HG03571 (cell line): ENCODE data around the gene TBC1D13.
"Not testable (repeated sequence)": the region's sequence is repeated elsewhere in the genome, so short reads cannot be mapped to it uniquely, and the experiment has no call there.

Experiments
- ATAC-seq: cut with Tn5 transposase; IDR thresholded peaks from one replicate; pipeline ENCODE4 v1.9.1; 2021; ENCODE audit not compliant: unreplicated experiment

Gene TBC1D13

DNA sequence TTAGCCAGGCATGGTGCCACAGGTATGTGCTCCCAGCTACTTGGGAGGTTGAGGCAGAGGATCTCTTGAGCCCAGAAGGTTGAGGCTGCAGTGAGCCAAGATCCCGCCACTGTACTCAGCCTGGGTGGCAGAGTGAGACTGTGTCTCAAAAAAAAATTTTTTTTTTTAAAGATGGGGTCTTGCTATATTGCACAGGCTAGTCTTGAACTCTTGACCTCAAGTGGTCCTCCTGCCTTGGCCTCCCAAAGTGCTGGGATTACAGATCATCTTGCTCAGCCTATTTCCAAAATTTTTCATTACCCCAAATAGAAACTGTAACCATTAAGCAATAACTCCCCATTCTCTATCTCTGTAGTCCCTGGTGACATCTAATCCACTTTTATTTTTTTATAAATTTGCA lies 4.4 kb upstream of the TBC1D13 start:
- no peak for ATAC-seq

- no peak for ATAC-seq
Measured at GRCh38 chr9:128785427-128785826, 1.6 kb upstream of the TBC1D13 start.

DNA sequence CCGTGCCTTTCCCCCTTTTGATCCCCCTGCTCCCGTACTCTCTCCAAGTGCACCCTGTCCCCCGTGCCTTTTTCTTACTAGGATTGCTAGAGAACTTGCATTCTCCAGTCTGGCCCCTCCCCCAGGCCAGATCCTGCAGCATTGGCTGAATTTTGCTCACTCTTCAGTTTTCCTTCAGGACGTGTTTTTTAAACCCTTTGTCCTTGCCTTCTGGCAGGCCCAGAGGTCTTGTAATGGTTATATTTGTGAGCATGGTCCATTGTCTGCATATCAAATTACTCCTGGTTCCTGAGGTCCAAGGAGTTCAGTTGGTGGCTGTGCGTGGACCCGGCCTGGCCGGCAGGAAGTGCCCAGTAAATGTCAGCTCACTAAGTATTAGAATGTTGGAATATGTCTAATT lies 606 bp downstream of the TBC1D13 start:
- ATAC-seq: no peak

- no peak for ATAC-seq
Measured at GRCh38 chr9:128788445-128788844, 1.4 kb downstream of the TBC1D13 start.

DNA sequence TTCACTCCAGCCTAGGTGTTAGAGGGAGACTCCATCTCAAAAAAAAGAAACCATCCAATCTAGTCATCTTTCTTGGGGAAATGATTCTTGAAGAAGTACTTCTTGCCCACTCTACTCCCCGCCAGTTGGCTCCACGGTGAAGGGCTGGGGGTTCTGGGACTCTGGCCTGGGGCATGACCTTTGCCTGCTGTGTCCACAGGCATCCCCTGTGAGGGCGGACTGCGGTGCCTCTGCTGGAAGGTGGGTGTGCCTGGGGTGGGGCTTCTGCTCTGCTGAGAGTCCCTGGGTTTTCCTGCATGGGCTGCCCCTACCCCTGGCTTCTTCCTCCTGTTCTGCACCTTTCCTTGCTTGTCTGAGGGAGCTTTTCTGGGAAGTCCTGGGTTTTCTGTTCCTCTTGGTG lies 3.5 kb downstream of the TBC1D13 start:
- no peak for ATAC-seq

DNA sequence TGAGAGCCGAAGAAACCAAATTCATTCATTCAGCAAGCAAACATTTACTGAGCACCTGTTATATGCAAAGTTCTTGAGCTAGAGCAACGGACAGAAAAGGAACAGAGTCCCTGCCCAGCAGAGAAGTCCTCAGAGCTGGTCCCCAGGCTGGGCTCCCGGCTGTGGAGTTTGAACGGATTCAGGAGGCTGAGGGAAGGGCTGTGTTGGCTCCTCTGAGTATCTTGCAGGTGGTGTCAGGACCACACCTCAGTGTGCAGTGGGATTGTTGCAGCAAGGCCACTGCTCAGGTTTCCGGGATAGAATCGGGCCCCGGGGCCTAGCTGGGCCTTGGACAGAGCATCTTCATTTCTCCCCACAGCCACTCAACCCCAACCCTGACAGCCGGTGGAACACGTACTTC lies 5.1 kb downstream of the TBC1D13 start:
- ATAC-seq: no peak

DNA sequence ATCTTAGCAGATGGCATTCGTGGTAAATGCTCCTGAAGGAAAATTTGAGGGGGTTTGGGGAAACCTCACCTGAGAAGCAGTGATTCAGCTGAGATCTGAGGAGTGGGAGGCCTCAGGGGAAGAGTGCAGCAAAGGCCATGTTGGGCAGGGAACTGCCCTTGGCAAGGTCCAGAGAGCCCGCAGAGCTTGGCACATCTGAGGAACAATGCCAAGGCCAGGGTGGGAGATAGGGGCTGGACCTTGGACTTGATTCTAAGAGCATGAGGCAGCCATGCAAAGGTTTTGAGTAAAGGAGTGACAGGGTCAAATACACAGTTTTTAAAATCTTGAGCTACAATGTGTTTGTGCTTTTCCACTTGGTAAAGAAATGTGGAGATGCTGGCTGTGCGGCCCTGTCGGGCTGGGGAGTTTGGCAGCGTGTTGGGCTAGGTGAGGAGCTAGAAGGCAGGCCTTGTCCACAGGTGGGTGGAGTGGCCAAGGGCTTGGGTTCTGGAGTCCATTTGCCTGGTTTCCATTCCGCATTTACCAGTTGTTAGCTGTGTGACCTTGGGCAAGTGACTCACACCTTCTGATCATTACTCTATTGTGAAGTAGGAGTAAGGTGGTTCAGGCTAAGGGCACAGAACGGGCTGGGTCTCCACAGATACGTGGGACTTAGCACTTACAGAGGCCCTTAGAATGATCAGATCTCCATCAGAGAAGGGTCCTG lies 6.1 kb downstream of the TBC1D13 start:
- ATAC-seq: no peak

DNA sequence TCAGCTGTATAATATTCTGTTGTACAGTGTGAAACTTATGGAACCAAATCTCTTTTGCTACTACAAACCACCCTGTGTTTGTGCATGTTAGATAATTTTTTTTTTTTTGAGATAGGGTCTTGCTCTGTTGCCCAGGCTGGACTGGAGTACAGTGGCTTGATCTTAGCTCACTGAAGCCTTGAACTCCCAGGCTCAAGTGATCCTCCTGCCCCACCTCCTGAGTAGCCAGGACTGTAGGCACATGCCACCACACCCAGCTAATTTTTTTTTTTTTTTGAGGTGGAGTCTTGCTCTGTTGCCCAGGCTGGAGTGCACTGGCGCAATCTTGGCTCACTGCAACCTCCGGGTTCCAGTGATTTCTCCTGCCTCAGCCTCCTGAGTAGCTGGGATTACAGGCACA lies 7.9 kb downstream of the TBC1D13 start:
- not testable (repeated sequence) for ATAC-seq

DNA sequence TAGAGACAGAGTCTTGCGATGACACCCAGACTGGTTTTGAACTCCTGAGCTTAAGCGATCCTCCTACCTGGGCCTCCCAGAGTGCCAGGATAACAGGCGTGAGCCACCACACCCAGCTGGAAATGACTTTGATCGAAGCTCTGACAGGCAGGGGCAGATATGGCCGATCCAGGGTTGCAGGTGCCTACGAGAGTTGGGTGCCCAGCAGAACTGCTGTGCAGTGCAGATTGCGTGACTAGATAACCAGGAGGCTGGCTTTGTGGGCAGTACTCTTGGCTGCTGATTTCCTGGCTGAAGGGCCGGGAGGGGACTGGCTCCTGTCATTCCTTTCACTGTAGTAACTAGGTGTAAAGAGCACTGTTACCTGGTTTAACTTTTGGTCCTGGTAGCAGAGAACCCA lies 11.8 kb downstream of the TBC1D13 start:
- no peak for ATAC-seq

DNA sequence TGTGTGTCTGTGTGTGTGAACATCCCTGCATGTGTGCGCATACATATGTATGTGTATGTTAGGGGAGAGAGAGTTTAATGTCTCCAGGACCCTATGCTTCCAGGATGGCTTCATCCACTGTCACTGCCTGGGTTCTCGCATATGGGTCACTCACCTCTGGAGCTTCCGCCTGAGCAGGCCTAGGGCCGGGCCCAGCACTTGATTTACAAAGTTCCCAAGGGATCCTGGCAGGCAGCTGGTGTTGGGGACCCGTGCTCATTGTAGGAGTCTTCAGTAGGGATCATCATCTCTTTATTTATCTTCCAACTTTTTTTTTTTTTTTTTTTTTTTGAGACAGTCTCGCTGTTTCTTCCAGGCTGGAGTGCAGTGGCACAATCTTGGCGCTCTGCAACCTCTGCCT lies 13.0 kb downstream of the TBC1D13 start:
- ATAC-seq: no peak

DNA sequence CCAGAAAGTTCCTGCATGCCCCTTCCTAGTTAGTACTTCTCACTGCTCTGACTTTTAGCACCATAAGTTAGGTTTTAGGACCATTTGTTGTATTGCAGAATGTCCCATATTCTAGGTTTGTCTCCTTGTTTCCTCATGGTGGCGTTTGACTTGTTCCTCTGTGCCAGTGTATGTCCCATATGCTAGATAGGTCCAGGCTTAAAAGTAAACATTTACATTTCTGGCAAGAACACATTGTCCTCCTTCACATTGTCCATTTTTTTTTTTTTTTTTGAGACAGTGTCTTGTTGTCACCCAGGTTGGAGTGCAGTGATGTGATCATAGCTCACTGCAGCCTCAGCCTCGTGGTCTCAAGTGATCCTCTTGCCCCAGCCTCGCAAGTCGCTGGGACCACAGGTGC lies 15.4 kb downstream of the TBC1D13 start:
- ATAC-seq: no peak

- ATAC-seq: no peak
Measured at GRCh38 chr9:128805661-128806060, 18.6 kb downstream of the TBC1D13 start.

GRCh38 chr9:128807827-128808226 lies 20.8 kb downstream of the TBC1D13 start:
- no peak for ATAC-seq

DNA sequence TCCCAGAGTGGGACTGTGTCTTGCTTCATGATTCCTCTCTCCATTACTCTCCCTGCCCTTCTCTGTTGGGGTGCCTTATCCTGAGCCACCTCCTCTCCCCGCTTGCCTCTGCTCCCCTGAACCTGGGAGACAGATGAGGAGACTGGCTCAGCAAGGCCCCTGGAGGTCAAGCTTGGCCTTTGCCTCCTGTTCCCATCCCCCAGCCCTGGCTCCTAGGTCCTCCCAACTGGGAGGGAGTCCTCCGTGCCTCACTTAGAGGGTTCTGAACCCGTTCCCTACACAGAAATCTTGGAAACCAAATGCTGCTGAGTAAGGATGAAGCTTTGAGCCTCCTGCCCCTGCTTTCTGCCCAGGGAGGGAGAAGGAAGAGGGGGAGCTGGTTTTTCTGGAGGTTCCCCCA lies 21.5 kb downstream of the TBC1D13 start:
- ATAC-seq: no peak

GRCh38 chr9:128809036-128809599 lies 22.1 kb downstream of the TBC1D13 start:
- no peak for ATAC-seq

DNA sequence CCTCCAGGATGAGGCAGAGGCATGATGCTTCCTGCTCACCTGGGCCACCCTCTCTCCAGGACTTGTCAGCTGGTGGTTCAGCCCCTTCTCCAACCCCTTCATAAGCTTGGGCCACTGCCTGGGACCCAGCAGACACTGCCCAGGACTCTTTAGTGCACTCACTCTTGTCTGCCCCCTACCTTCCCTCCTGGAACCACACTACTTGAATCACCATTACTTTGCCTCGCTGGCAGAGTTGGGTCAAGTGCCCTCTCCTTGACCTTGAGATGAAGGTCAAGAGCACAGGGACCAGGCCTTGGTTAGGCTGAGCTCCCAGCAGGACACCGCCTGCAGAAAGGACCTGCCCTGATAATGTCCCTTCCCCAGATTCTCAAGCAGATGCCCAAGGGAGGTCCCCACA lies 22.8 kb downstream of the TBC1D13 start:
- no peak for ATAC-seq

DNA sequence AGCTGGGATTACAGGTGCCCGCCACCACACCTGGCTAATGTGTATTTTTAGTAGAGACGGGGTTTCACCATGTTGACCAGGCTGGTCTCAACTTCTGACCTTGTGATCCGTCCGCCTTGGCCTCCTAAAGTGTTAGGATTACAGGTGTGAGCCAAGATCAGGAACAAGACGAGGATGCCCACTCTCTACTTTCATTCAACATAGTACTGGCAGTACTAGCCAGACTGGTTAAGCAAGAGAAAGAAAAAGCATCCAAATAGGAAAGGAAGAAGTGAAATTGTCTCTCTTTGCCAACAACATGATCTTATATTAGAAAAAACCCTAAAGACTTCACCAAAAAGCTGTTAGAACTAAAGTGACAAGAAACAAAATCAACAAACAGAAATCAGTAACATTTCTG lies 23.8 kb downstream of the TBC1D13 start:
- ATAC-seq: no peak

GRCh38 chr9:128818099-128818838 lies 31.2 kb downstream of the TBC1D13 start, which contains the start of gene ENDOG:
TSS of gene ENDOG (plus strand) at chr9:128818500. CDS start at chr9:128818685, 185 bp downstream.
- ATAC-seq: peak; percentile 74

GRCh38 chr9:128818839-128819715 lies 32.0 kb downstream of the TBC1D13 start:
- ATAC-seq: peak; percentile 9

GRCh38 chr9:128819716-128820664 lies 32.9 kb downstream of the TBC1D13 start:
- no peak for ATAC-seq
